Right atrium auricular region (tissue), 2 donors: ENCODE measurements around the gene KLHL40. TPM values are rescaled to one million over a fixed set of nuclear protein-coding genes. Genes with fewer than 3 reads are reported as not detected.

Source experiments
- DNase-seq: peaks from one replicate; pipeline ENCODE4 v3.0.0-alpha.2; 2019; ENCODE audit warnings: low spot score
- H3K27ac ChIP-seq, 2 donors: fragments of 200-600 bp; sonication (generic); 1 replicate in 1 of 2; 2 replicates in 1 of 2; pipeline ENCODE4 v1.5.1; 2016 to 2019
- H3K27me3 ChIP-seq, 2 donors: fragments of 200-600 bp; sonication (generic); one replicate each; pipeline versions ENCODE4 v1.5.1 to v1.6.0; 2017 to 2019
- H3K36me3 ChIP-seq: fragments of 200-600 bp; sonication (generic); one replicate; pipeline ENCODE4 v1.5.1; 2016
- H3K4me1 ChIP-seq, 2 donors: fragments of 200-600 bp; sonication (generic); one replicate each; pipeline versions ENCODE4 v1.5.1 to v1.6.0; 2017 to 2019
- H3K4me3 ChIP-seq, 2 donors: fragments of 200-600 bp; sonication (generic); 1 replicate in 1 of 2; 2 replicates in 1 of 2; pipeline ENCODE4 v1.5.1; 2017 to 2019; ENCODE audit warnings: mild to moderate bottlenecking in 1 of 2, moderate library complexity in 1 of 2
- H3K9me3 ChIP-seq, 2 donors: fragments of 200-600 bp; sonication (generic); one replicate each; pipeline ENCODE4 v1.5.1; 2019
- CTCF ChIP-seq, 2 donors: fragments of 200-600 bp; sonication (generic); IDR thresholded peaks; one replicate each; pipeline ENCODE4 v1.5.1; 2019; ENCODE audit warnings: antibody characterized with exemption in 2 of 2
- total RNA-seq, 2 donors: library from RNA; depleted of rRNA; stranded (reverse); fragments of >200 nt; gene quantifications; one replicate each; pipeline ENCODE4 v1.1.0, GENCODE V29; 2016

KLHL40 gene
- total RNA-seq, 2 donors from 2014 or later = 0.15 to 0.63 TPM

GRCh38 chr3:42696356-42697288 lies 11.3 kb downstream of the KLHL40 start:
- H3K4me3 ChIP-seq = no peak overlapping the region
- H3K4me1 ChIP-seq = peaks cover 0 to 29% of the 10 kb centered on the region in 2 donors
- H3K27me3 ChIP-seq = no peaks in the 10 kb centered on the region
- DNase-seq = peak; percentile 55
- no peaks in the 10 kb centered on the region for H3K9me3 ChIP-seq
- H3K27ac ChIP-seq = peak overlapping the region; percentile 92 to 98
- TF ChIP-seq CTCF (IDR thresholded peaks at IDR 0.05) = no peak
- H3K36me3 ChIP-seq = peaks cover 17% of the 10 kb centered on the region

GRCh38 chr3:42697289-42698051 lies 12.1 kb downstream of the KLHL40 start:
- no peak overlapping the region for H3K4me3 ChIP-seq
- no peak for TF ChIP-seq CTCF (IDR thresholded peaks at IDR 0.05)
- peak overlapping the region; percentile 92 to 98 for H3K27ac ChIP-seq
- DNase-seq = peak; percentile 42
- peaks cover 17% of the 10 kb centered on the region for H3K36me3 ChIP-seq
- no peaks in the 10 kb centered on the region for H3K27me3 ChIP-seq
- peaks cover 0 to 29% of the 10 kb centered on the region in 2 donors for H3K4me1 ChIP-seq
- H3K9me3 ChIP-seq = no peaks in the 10 kb centered on the region

GRCh38 chr3:42698216-42698910 lies 13.0 kb downstream of the KLHL40 start:
- peak overlapping the region; percentile 92 to 98 for H3K27ac ChIP-seq
- H3K4me3 ChIP-seq = no peak overlapping the region

GRCh38 chr3:42698911-42699230 lies 13.5 kb downstream of the KLHL40 start:
- Histone ChIP-seq H3K9me3 (no peaks in the 10 kb centered on the region), H3K27me3 (no peaks in the 10 kb centered on the region), H3K36me3 (peaks cover 17% of the 10 kb centered on the region), H3K27ac (peak overlapping the region; percentile 92 to 98), H3K4me3 (peak overlapping the region in 1 of 2 donors; percentile 25), H3K4me1 (peaks cover 0 to 42% of the 10 kb centered on the region in 2 donors)
- peak; percentile 53 for DNase-seq
- no peak for TF ChIP-seq CTCF (IDR thresholded peaks at IDR 0.05)

More at GRCh38 chr3:42698216-42698910, 13.0 kb downstream of the KLHL40 start:
- TF ChIP-seq CTCF (IDR thresholded peaks at IDR 0.05) = no peak
- DNase-seq = peak; percentile 11
- no peaks in the 10 kb centered on the region for H3K27me3 ChIP-seq
- no peaks in the 10 kb centered on the region for H3K9me3 ChIP-seq
- peaks cover 17% of the 10 kb centered on the region for H3K36me3 ChIP-seq
- H3K4me1 ChIP-seq = peaks cover 0 to 37% of the 10 kb centered on the region in 2 donors

GRCh38 chr3:42699511-42699971 lies 14.2 kb downstream of the KLHL40 start:
- H3K36me3 ChIP-seq = peaks cover 17% of the 10 kb centered on the region
- peak overlapping the region; percentile 92 to 98 for H3K27ac ChIP-seq
- peak overlapping the region; percentile 13 to 25 for H3K4me3 ChIP-seq
- H3K4me1 ChIP-seq = peaks cover 0 to 48% of the 10 kb centered on the region in 2 donors
- no peak for DNase-seq
- H3K9me3 ChIP-seq = no peaks in the 10 kb centered on the region
- TF ChIP-seq CTCF (IDR thresholded peaks at IDR 0.05) = no peak
- H3K27me3 ChIP-seq = no peaks in the 10 kb centered on the region
